ENCODE measurements around the gene NCAPH2. TPM values are rescaled to one million over a fixed set of nuclear protein-coding genes. Genes with fewer than 3 reads are reported as not detected.
A peak's percentile ranks its signal among the peaks of the same experiment; 100 is the strongest.

Gene NCAPH2
- total RNA-seq, 1 experiment from 2014 or later: 39.8 TPM

DNA sequence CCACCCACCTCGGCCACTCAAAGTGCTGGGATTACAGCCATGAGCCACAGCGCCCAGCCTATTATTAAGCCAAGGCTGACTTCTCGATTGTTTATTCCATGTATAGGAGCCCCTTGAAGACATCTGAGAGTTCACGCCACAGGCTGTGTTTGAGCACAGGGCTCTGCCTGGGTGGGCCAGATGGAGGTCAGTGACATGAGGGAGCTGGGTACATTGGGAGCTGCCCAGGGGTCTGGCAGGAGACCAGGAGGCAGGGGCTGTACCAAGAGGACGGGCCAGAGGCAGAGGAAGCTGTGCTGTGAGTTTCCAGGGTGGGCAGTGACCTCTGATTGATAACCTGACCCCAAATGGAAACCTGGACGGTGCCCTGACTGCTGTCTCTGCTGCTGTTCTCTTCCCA, 5.9 kb upstream of the NCAPH2 start:
- no peak for TF ChIP-seq CTCF (IDR thresholded peaks at IDR 0.05; ENCODE audit: unreplicated experiment)
- H3K4me1 Mint-ChIP-seq (ENCODE audit: insufficient read depth, unreplicated experiment): peaks cover 7% of the 10 kb centered on the region
- ChIA-PET POLR2A (no interaction called here), CTCF (interaction anchor here (0.6 to 1.9 kb wide), 2 partner anchors 25 to 61 kb away, joined by 3 to 7 read pairs; partner anchors contain the start of gene SYCE3)
- H3K9me3 Mint-ChIP-seq (ENCODE audit: unreplicated experiment): no peaks in the 10 kb centered on the region
- H3K36me3 Mint-ChIP-seq (ENCODE audit: insufficient read depth, unreplicated experiment): no peaks in the 10 kb centered on the region
- no peak overlapping the region for H3K4me3 Mint-ChIP-seq (ENCODE audit: unreplicated experiment)
- DNase-seq (ENCODE audit: unreplicated experiment): no peak
- intact Hi-C loops (cut with micrococcal nuclease): no loop called here
- H3K27me3 Mint-ChIP-seq (ENCODE audit: insufficient read depth, unreplicated experiment): no peaks in the 10 kb centered on the region
- no peak overlapping the region for H3K27ac Mint-ChIP-seq (ENCODE audit: low read depth, unreplicated experiment)
- no TSS peak for BruUV-seq (replicated peaks)

DNA sequence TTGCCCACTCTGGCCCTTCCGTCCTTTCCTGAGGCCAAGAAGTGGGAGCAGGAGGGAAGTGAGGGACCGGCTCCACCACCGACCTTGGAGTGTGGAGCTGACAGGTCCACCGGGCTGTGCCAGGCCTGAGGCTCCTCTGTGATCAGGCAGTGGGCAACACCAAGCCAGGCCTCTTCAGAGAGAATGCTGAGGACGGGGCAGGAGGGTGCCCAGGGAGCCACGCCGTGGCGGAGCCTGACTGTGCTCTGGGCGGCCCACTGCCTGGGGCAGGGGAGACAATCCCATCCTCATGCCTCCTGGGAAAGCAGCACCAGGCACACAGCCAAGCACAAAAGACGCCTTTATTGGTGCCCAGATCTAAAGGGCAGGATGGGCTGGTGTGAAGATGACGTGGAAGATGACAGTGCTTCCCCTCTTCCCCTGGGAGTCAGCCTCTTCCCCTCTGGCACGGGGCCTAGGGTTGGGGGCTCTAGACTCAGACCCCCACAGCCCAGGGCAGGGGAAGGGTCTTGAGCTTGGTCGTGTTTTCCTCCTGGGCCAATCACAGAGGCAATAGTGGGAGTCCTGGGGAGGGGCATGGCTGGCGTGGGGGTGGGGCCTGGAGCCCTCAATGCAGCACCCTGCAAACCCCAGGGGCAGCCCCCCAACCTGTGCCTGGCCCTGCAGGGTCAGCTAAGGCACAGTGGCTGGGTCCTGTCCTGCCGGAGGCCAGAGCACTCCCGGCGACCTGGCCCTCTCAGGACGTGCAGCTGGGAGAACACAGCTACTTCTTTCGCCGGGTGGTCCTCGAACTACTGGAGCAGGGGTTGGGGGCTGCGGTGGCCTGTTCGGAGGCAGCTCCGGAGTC, 5.2 kb upstream of the NCAPH2 start:
- intact Hi-C loops (cut with micrococcal nuclease): no loop called here
- TSS peak; percentile 42 for BruUV-seq (replicated peaks)
- TF ChIP-seq CTCF (IDR thresholded peaks at IDR 0.05; ENCODE audit: unreplicated experiment): no peak
- H3K27me3 Mint-ChIP-seq (ENCODE audit: insufficient read depth, unreplicated experiment): no peaks in the 10 kb centered on the region
- no peaks in the 10 kb centered on the region for H3K36me3 Mint-ChIP-seq (ENCODE audit: insufficient read depth, unreplicated experiment)
- ChIA-PET CTCF (interaction anchor here (0.6 to 1.9 kb wide), 2 partner anchors 60 to 74 kb away, joined by 3 to 7 read pairs; partner anchors contain the start of gene SYCE3), POLR2A (no interaction called here)
- H3K4me3 Mint-ChIP-seq (ENCODE audit: unreplicated experiment): no peak overlapping the region
- peaks cover 7% of the 10 kb centered on the region for H3K4me1 Mint-ChIP-seq (ENCODE audit: insufficient read depth, unreplicated experiment)
- H3K27ac Mint-ChIP-seq (ENCODE audit: low read depth, unreplicated experiment): no peak overlapping the region
- no peak for DNase-seq (ENCODE audit: unreplicated experiment)
- no peaks in the 10 kb centered on the region for H3K9me3 Mint-ChIP-seq (ENCODE audit: unreplicated experiment)

GRCh38 chr22:50503475-50504145, 4.4 kb upstream of the NCAPH2 start:
- no peak overlapping the region for H3K27ac Mint-ChIP-seq (ENCODE audit: low read depth, unreplicated experiment)
- no TSS peak for BruUV-seq (replicated peaks)
- H3K4me3 Mint-ChIP-seq (ENCODE audit: unreplicated experiment): no peak overlapping the region
- H3K27me3 Mint-ChIP-seq (ENCODE audit: insufficient read depth, unreplicated experiment): no peaks in the 10 kb centered on the region
- no peak for TF ChIP-seq CTCF (IDR thresholded peaks at IDR 0.05; ENCODE audit: unreplicated experiment)
- intact Hi-C loops (cut with micrococcal nuclease): no loop called here
- H3K36me3 Mint-ChIP-seq (ENCODE audit: insufficient read depth, unreplicated experiment): no peaks in the 10 kb centered on the region
- ChIA-PET CTCF (interaction anchor here (0.6 kb wide), 2 partner anchors 74 to 199 kb away, joined by 3 read pairs; no protein-coding TSS in a partner anchor), POLR2A (no interaction called here)
- H3K9me3 Mint-ChIP-seq (ENCODE audit: unreplicated experiment): no peaks in the 10 kb centered on the region
- H3K4me1 Mint-ChIP-seq (ENCODE audit: insufficient read depth, unreplicated experiment): peaks cover 5% of the 10 kb centered on the region
- no peak for DNase-seq (ENCODE audit: unreplicated experiment)

All from MCF 10A (cell line).